Karpas-422 (cell line): ENCODE results near the gene USP54. TPM values are rescaled to one million over a fixed set of nuclear protein-coding genes. Genes with fewer than 3 reads are reported as not detected.

Experiments
- DNase-seq: peaks from one replicate; pipeline ENCODE4 v3.0.0-alpha.2; 2015
- H2AFZ ChIP-seq: fragments of 200-600 bp; sonication (generic); 2 replicates; pipeline ENCODE4 v1.6.1; 2014; ENCODE audit warnings: antibody characterized with exemption, low read length, mixed read lengths
- H3K27ac ChIP-seq: fragments of 200-600 bp; sonication (generic); 2 replicates; pipeline ENCODE4 v1.5.1; 2014; ENCODE audit warnings: mild to moderate bottlenecking, low read length, moderate library complexity
- H3K27me3 ChIP-seq: fragments of 200-600 bp; sonication (generic); 2 replicates; pipeline ENCODE4 v1.6.1; 2014; ENCODE audit warnings: low read length, mixed read lengths
- H3K36me3 ChIP-seq: fragments of 200-600 bp; sonication (generic); 2 replicates; pipeline ENCODE4 v1.6.1; 2014; ENCODE audit warnings: low read length, mixed read lengths; ENCODE audit not compliant: insufficient read depth
- H3K4me1 ChIP-seq: fragments of 200-600 bp; sonication (generic); 2 replicates; pipeline ENCODE4 v1.6.1; 2014; ENCODE audit warnings: mild to moderate bottlenecking, low read length, mixed read lengths
- H3K4me2 ChIP-seq: fragments of 200-600 bp; sonication (generic); 2 replicates; pipeline ENCODE4 v1.6.1; 2014; ENCODE audit warnings: low read length, low read depth, mild to moderate bottlenecking; ENCODE audit not compliant: poor library complexity, severe bottlenecking
- H3K4me3 ChIP-seq: fragments of 200-600 bp; sonication (generic); 2 replicates; pipeline ENCODE4 v1.5.1; 2014; ENCODE audit warnings: mild to moderate bottlenecking, antibody characterized with exemption, low read length, mixed read lengths
- H3K79me2 ChIP-seq: fragments of 200-600 bp; sonication (generic); 2 replicates; pipeline ENCODE4 v1.6.1; 2014; ENCODE audit warnings: mild to moderate bottlenecking, low read length, mixed read lengths
- H3K9ac ChIP-seq: fragments of 200-600 bp; sonication (generic); 2 replicates; pipeline ENCODE4 v1.6.0; 2014; ENCODE audit warnings: low read length
- H3K9me2 ChIP-seq: fragments of 200-600 bp; sonication (generic), shearing (Covaris generic); replicated peaks from 2 replicates; pipeline ENCODE4 v1.6.0; 2014; ENCODE audit warnings: mild to moderate bottlenecking, low read length, moderate library complexity; ENCODE audit not compliant: insufficient read depth
- H3K9me3 ChIP-seq: fragments of 300-700, 200-600 bp; sonication (generic); 2 replicates; pipeline ENCODE4 v1.6.1; 2014; ENCODE audit warnings: low read length, mixed read lengths
- H4K20me1 ChIP-seq: fragments of 200-600 bp; sonication (generic); 2 replicates; pipeline ENCODE4 v1.6.1; 2014; ENCODE audit warnings: mild to moderate bottlenecking, antibody characterized with exemption, low read length, low read depth; ENCODE audit not compliant: insufficient read depth
- total RNA-seq: library from RNA; depleted of rRNA; stranded (reverse); fragments of >200 nt; shearing (Covaris generic); gene quantifications from 2 replicates; pipeline ENCODE4 v1.2.3, GENCODE V29; 2014; ENCODE audit warnings: low replicate concordance; rRNA removed

The USP54 gene, protein sequence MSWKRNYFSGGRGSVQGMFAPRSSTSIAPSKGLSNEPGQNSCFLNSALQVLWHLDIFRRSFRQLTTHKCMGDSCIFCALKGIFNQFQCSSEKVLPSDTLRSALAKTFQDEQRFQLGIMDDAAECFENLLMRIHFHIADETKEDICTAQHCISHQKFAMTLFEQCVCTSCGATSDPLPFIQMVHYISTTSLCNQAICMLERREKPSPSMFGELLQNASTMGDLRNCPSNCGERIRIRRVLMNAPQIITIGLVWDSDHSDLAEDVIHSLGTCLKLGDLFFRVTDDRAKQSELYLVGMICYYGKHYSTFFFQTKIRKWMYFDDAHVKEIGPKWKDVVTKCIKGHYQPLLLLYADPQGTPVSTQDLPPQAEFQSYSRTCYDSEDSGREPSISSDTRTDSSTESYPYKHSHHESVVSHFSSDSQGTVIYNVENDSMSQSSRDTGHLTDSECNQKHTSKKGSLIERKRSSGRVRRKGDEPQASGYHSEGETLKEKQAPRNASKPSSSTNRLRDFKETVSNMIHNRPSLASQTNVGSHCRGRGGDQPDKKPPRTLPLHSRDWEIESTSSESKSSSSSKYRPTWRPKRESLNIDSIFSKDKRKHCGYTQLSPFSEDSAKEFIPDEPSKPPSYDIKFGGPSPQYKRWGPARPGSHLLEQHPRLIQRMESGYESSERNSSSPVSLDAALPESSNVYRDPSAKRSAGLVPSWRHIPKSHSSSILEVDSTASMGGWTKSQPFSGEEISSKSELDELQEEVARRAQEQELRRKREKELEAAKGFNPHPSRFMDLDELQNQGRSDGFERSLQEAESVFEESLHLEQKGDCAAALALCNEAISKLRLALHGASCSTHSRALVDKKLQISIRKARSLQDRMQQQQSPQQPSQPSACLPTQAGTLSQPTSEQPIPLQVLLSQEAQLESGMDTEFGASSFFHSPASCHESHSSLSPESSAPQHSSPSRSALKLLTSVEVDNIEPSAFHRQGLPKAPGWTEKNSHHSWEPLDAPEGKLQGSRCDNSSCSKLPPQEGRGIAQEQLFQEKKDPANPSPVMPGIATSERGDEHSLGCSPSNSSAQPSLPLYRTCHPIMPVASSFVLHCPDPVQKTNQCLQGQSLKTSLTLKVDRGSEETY (N-terminal part only)
- total RNA-seq, result 8.2 and 10.7 TPM in 2 replicates

GRCh38 chr10:73590881-73591799, at the start of gene USP54:
USP54 (minus strand) TSS chr10:73591342; CDS start chr10:73575658, 15,684 bp downstream.
- Histone ChIP-seq H3K27me3 (no peaks in the 10 kb centered on the region), H3K9ac (no peak within 1 kb of the TSS), H3K36me3 (no peaks in the 10 kb centered on the region), H2AFZ (no peak within 1 kb of the TSS), H4K20me1 (no peaks in the 10 kb centered on the region; the same call in 1 of the 2 replicates), H3K4me2 (peak within 1 kb of the TSS; percentile 19), H3K79me2 (no peaks in the 10 kb centered on the region), H3K4me3 (no peak within 1 kb of the TSS), H3K27ac (no peak within 1 kb of the TSS), H3K4me1 (peaks cover 17% of the 10 kb centered on the region), H3K9me3 (no peaks in the 10 kb centered on the region), H3K9me2 (no peaks in the 10 kb centered on the region)
- DNase-seq, result no peak

GRCh38 chr10:73639286-73639685, 48.1 kb upstream of the USP54 start:
- Histone ChIP-seq H3K9me2 (no peaks in the 10 kb centered on the region), H3K9me3 (no peaks in the 10 kb centered on the region), H3K4me3 (no peak overlapping the region), H2AFZ (no peak overlapping the region), H3K4me2 (no peak overlapping the region), H3K27me3 (no peaks in the 10 kb centered on the region), H3K27ac (no peak overlapping the region), H3K4me1 (peaks cover 17% of the 10 kb centered on the region), H3K36me3 (no peaks in the 10 kb centered on the region), H4K20me1 (no peaks in the 10 kb centered on the region), H3K79me2 (no peaks in the 10 kb centered on the region), H3K9ac (no peak overlapping the region)
- DNase-seq, result no peak

GRCh38 chr10:73635781-73636180, 44.6 kb upstream of the USP54 start:
- Histone ChIP-seq H3K9ac (no peak overlapping the region), H2AFZ (peak overlapping the region; percentile 11), H3K9me2 (no peaks in the 10 kb centered on the region)

GRCh38 chr10:73634421-73634820, 43.3 kb upstream of the USP54 start:
- H3K79me2 ChIP-seq, result no peaks in the 10 kb centered on the region
- H2AFZ ChIP-seq, result no peak overlapping the region
- H3K36me3 ChIP-seq, result no peaks in the 10 kb centered on the region
- H3K9me3 ChIP-seq, result no peaks in the 10 kb centered on the region
- H3K4me2 ChIP-seq, result no peak overlapping the region
- no peaks in the 10 kb centered on the region for H3K9me2 ChIP-seq
- H3K27me3 ChIP-seq, result no peaks in the 10 kb centered on the region
- H4K20me1 ChIP-seq, result no peaks in the 10 kb centered on the region
- H3K4me3 ChIP-seq, result no peak overlapping the region
- H3K4me1 ChIP-seq, result peaks cover 15% of the 10 kb centered on the region
- H3K9ac ChIP-seq, result no peak overlapping the region
- DNase-seq, result no peak
- H3K27ac ChIP-seq, result no peak overlapping the region

More at GRCh38 chr10:73635781-73636180, 44.6 kb upstream of the USP54 start:
- no peak overlapping the region for H3K27ac ChIP-seq
- H3K36me3 ChIP-seq, result no peaks in the 10 kb centered on the region
- no peaks in the 10 kb centered on the region for H3K9me3 ChIP-seq
- peak; percentile 52 for DNase-seq
- no peaks in the 10 kb centered on the region for H4K20me1 ChIP-seq
- H3K4me1 ChIP-seq, result peaks cover 15% of the 10 kb centered on the region
- H3K27me3 ChIP-seq, result no peaks in the 10 kb centered on the region
- H3K4me3 ChIP-seq, result no peak overlapping the region
- H3K4me2 ChIP-seq, result peak overlapping the region; percentile 4
- H3K79me2 ChIP-seq, result no peaks in the 10 kb centered on the region

DNA sequence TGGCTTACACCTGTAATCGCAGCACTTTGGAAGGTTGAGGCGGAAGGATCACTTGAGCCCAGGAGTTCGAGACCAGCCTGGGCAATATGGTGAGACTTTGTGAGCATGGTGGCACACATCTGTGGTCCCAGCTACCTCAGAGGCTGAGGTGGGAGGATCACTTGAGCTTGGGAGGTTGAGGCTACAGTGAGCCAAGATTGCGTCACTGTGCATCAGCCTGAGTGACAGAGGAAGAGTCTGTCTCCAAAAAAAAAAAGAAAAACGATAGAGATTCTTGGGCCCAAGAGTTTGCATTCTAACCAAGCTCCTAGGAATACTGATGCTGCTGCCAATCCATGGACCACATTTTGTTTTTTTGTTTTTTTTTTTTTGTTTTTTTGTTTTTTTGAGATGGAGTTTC, 38.0 kb upstream of the USP54 start:
- Histone ChIP-seq H3K4me2 (no peak overlapping the region), H2AFZ (no peak overlapping the region), H3K27me3 (no peaks in the 10 kb centered on the region), H3K9me3 (no peaks in the 10 kb centered on the region), H3K27ac (no peak overlapping the region), H3K4me3 (no peak overlapping the region), H3K36me3 (no peaks in the 10 kb centered on the region), H3K9me2 (no peaks in the 10 kb centered on the region), H3K9ac (no peak overlapping the region), H3K79me2 (peaks cover 25% of the 10 kb centered on the region), H4K20me1 (no peaks in the 10 kb centered on the region), H3K4me1 (peaks cover 20% of the 10 kb centered on the region)
- DNase-seq, result no peak

DNA sequence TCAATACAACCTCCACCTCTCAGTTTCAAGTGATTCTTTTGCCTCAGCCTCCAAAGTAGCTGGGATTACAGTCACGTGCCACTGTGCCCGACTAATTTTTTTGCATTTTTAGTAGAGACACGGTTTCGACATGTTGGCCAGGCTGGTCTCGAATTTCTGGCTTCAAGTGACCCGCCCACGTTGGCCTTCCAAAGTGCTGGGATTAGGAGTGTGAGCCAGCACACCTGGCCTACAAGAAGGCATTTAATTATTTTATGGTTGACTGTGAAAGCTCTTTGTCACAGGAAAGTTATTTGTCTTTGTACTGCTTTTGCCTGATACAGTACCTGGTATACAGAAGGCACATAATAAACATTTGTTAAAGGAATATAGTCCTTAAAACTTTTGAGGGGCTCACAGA, 37.3 kb upstream of the USP54 start:
- no peak overlapping the region for H2AFZ ChIP-seq
- no peak overlapping the region for H3K4me2 ChIP-seq
- no peaks in the 10 kb centered on the region for H3K9me2 ChIP-seq
- DNase-seq, result no peak
- H3K9me3 ChIP-seq, result no peaks in the 10 kb centered on the region
- no peaks in the 10 kb centered on the region for H4K20me1 ChIP-seq
- no peaks in the 10 kb centered on the region for H3K27me3 ChIP-seq
- peaks cover 29% of the 10 kb centered on the region for H3K79me2 ChIP-seq
- H3K9ac ChIP-seq, result no peak overlapping the region
- H3K36me3 ChIP-seq, result no peaks in the 10 kb centered on the region
- H3K4me3 ChIP-seq, result no peak overlapping the region
- H3K27ac ChIP-seq, result no peak overlapping the region
- H3K4me1 ChIP-seq, result peaks cover 20% of the 10 kb centered on the region

DNA sequence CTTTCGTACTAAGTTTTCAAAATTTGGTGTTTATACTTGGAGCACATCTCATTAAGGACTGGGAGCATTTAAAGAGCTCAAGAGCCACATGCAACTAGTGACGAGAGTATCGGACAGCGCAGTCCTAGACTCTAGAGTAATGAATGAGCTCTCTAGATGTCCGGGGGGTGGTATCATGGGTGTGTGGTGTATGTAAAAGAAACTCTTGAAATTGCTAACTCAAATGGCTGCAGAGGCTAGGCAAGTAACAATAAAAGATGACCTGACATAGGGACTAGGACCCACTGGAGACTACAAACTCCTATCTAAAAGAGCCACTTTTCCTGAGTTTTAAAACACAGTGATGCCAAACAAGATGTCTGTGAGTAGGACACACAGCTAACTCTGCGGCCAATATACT, 36.2 kb upstream of the USP54 start:
- no peak for DNase-seq
- Histone ChIP-seq H3K4me2 (peak overlapping the region; percentile 98), H3K9me3 (no peaks in the 10 kb centered on the region), H3K27me3 (no peaks in the 10 kb centered on the region), H4K20me1 (no peaks in the 10 kb centered on the region), H3K79me2 (peaks cover 35% of the 10 kb centered on the region), H3K36me3 (no peaks in the 10 kb centered on the region), H3K27ac (no peak overlapping the region), H3K4me3 (peak overlapping the region; percentile 79; the same call in 1 of the 2 replicates), H3K4me1 (peaks cover 20% of the 10 kb centered on the region), H3K9me2 (no peaks in the 10 kb centered on the region), H3K9ac (peak overlapping the region; percentile 96; the same call in 1 of the 2 replicates), H2AFZ (no peak overlapping the region)
